Measurements from ENCODE around the gene PLXNA4. TPM values are rescaled to one million over a fixed set of nuclear protein-coding genes. Genes with fewer than 3 reads are reported as not detected.

Gene PLXNA4
- total RNA-seq, 1 donor from 2014 or later = 21.7 TPM

- H3K9me3 Mint-ChIP-seq = peaks cover 2% of the 10 kb centered on the region
Observed at GRCh38 chr7:132244903-132245480, 331.3 kb downstream of the PLXNA4 start.

GRCh38 chr7:132243463-132243862 is 332.8 kb downstream of the PLXNA4 start:
- Mint-ChIP-seq H3K27me3 (ENCODE audit: low read depth) (no peaks in the 10 kb centered on the region), H3K4me1 (no peaks in the 10 kb centered on the region), H3K9me3 (peaks cover 2% of the 10 kb centered on the region), H3K36me3 (ENCODE audit: low read depth) (peaks cover under 1% of the 10 kb centered on the region), H3K4me3 (no peak overlapping the region), H3K27ac (ENCODE audit: unreplicated experiment) (no peak overlapping the region)
- no peak for DNase-seq (ENCODE audit: low read depth, low spot score)
- no peak for TF ChIP-seq CTCF (conservative IDR thresholded peaks at IDR 0.05)

More at GRCh38 chr7:132244903-132245480, 331.3 kb downstream of the PLXNA4 start:
- H3K27me3 Mint-ChIP-seq (ENCODE audit: low read depth) = no peaks in the 10 kb centered on the region
- H3K4me1 Mint-ChIP-seq = peaks cover 4% of the 10 kb centered on the region
- no peak overlapping the region for H3K4me3 Mint-ChIP-seq
- H3K36me3 Mint-ChIP-seq (ENCODE audit: low read depth) = no peaks in the 10 kb centered on the region
- no peak for DNase-seq (ENCODE audit: low read depth, low spot score)
- TF ChIP-seq CTCF (conservative IDR thresholded peaks at IDR 0.05) = no peak
- no peak overlapping the region for H3K27ac Mint-ChIP-seq (ENCODE audit: unreplicated experiment)

- no peak overlapping the region for H3K4me3 Mint-ChIP-seq
- no peak overlapping the region for H3K27ac Mint-ChIP-seq (ENCODE audit: unreplicated experiment)
- TF ChIP-seq CTCF (conservative IDR thresholded peaks at IDR 0.05) = no peak
- no peaks in the 10 kb centered on the region for H3K4me1 Mint-ChIP-seq
- H3K9me3 Mint-ChIP-seq = peaks cover 2% of the 10 kb centered on the region
- H3K27me3 Mint-ChIP-seq (ENCODE audit: low read depth) = no peaks in the 10 kb centered on the region
- no peak for DNase-seq (ENCODE audit: low read depth, low spot score)
- peaks cover 3% of the 10 kb centered on the region for H3K36me3 Mint-ChIP-seq (ENCODE audit: low read depth)
Observed at GRCh38 chr7:132243051-132243450, 333.2 kb downstream of the PLXNA4 start.

GRCh38 chr7:132242192-132242812 is 334.0 kb downstream of the PLXNA4 start:
- no peak for TF ChIP-seq CTCF (conservative IDR thresholded peaks at IDR 0.05)
- no peak overlapping the region for H3K27ac Mint-ChIP-seq (ENCODE audit: unreplicated experiment)
- peaks cover 2% of the 10 kb centered on the region for H3K9me3 Mint-ChIP-seq
- H3K36me3 Mint-ChIP-seq (ENCODE audit: low read depth) = peaks cover 3% of the 10 kb centered on the region
- H3K4me3 Mint-ChIP-seq = no peak overlapping the region
- DNase-seq (ENCODE audit: low read depth, low spot score) = no peak
- no peaks in the 10 kb centered on the region for H3K4me1 Mint-ChIP-seq
- no peaks in the 10 kb centered on the region for H3K27me3 Mint-ChIP-seq (ENCODE audit: low read depth)

- TF ChIP-seq CTCF (conservative IDR thresholded peaks at IDR 0.05) = no peak
- no peak for DNase-seq (ENCODE audit: low read depth, low spot score)
- no peak overlapping the region for H3K4me3 Mint-ChIP-seq
- H3K27me3 Mint-ChIP-seq (ENCODE audit: low read depth) = no peaks in the 10 kb centered on the region
- H3K9me3 Mint-ChIP-seq = peaks cover 2% of the 10 kb centered on the region
- H3K36me3 Mint-ChIP-seq (ENCODE audit: low read depth) = peaks cover 3% of the 10 kb centered on the region
- H3K4me1 Mint-ChIP-seq = no peaks in the 10 kb centered on the region
- no peak overlapping the region for H3K27ac Mint-ChIP-seq (ENCODE audit: unreplicated experiment)
Observed at GRCh38 chr7:132240821-132241422, 335.3 kb downstream of the PLXNA4 start.
